ENCODE data around the gene PRKCI. TPM values are rescaled to one million over a fixed set of nuclear protein-coding genes. Genes with fewer than 3 reads are reported as not detected.

Gene PRKCI
- total RNA-seq, 4 donors from 2014 or later = 28.2 to 54.2 (median 34.3) TPM

GRCh38 chr3:170233530-170233929 lies 11.3 kb downstream of the PRKCI start:
- H3K9me3 ChIP-seq = no peaks in the 10 kb centered on the region
- TF ChIP-seq POLR2A (IDR thresholded peaks at IDR 0.05) (no peak), CTCF (IDR thresholded peaks at IDR 0.05) (no peak), EP300 (IDR thresholded peaks at IDR 0.05) (no peak)
- H3K27ac ChIP-seq = peak overlapping the region in 3 of 4 donors; percentile 30 to 72 (median 36)
- no peak overlapping the region for H3K4me3 ChIP-seq
- peaks cover 0 to 12% (median 0%) of the 10 kb centered on the region in 4 donors for H3K4me1 ChIP-seq
- peaks cover 0 to 26% (median 0%) of the 10 kb centered on the region in 3 donors for H3K36me3 ChIP-seq
- no peak for DNase-seq (ENCODE audit: low spot score in 2 of 2)
- WGBS, 2 donors = 81 to 88% methylated on average over 6 of the region's 6 CpGs
- H3K27me3 ChIP-seq = no peaks in the 10 kb centered on the region

- no peak overlapping the region for H3K27ac ChIP-seq
- DNase-seq (ENCODE audit: low spot score in 2 of 2) = no peak
- no peak overlapping the region for H3K4me3 ChIP-seq
- no peaks in the 10 kb centered on the region for H3K9me3 ChIP-seq
- H3K4me1 ChIP-seq = no peaks in the 10 kb centered on the region
- H3K36me3 ChIP-seq = peaks cover 0 to 56% (median 2%) of the 10 kb centered on the region in 3 donors
- H3K27me3 ChIP-seq = no peaks in the 10 kb centered on the region
- TF ChIP-seq POLR2A (IDR thresholded peaks at IDR 0.05) (no peak), EP300 (IDR thresholded peaks at IDR 0.05) (no peak), CTCF (IDR thresholded peaks at IDR 0.05) (no peak)
- WGBS, 2 donors = 87 to 92% methylated on average over 1 of the region's 1 CpG
These were observed 17.9 kb downstream of the PRKCI start for GRCh38 chr3:170240142-170240541.

GRCh38 chr3:170240671-170241070 lies 18.4 kb downstream of the PRKCI start:
- no peaks in the 10 kb centered on the region for H3K9me3 ChIP-seq
- no peak overlapping the region for H3K27ac ChIP-seq
- no peaks in the 10 kb centered on the region for H3K4me1 ChIP-seq
- peaks cover 0 to 59% (median 2%) of the 10 kb centered on the region in 3 donors for H3K36me3 ChIP-seq
- TF ChIP-seq POLR2A (IDR thresholded peaks at IDR 0.05) (no peak), CTCF (IDR thresholded peaks at IDR 0.05) (no peak), EP300 (IDR thresholded peaks at IDR 0.05) (no peak)
- no peak for DNase-seq (ENCODE audit: low spot score in 2 of 2)
- no peaks in the 10 kb centered on the region for H3K27me3 ChIP-seq
- H3K4me3 ChIP-seq = no peak overlapping the region

GRCh38 chr3:170244576-170244975 lies 22.4 kb downstream of the PRKCI start:
- Histone ChIP-seq H3K36me3 (peaks cover 0 to 43% (median 0%) of the 10 kb centered on the region in 3 donors), H3K4me3 (no peak overlapping the region), H3K9me3 (no peaks in the 10 kb centered on the region), H3K4me1 (no peaks in the 10 kb centered on the region), H3K27me3 (no peaks in the 10 kb centered on the region), H3K27ac (no peak overlapping the region)
- no peak for TF ChIP-seq POLR2A (IDR thresholded peaks at IDR 0.05)
- no peak for TF ChIP-seq EP300 (IDR thresholded peaks at IDR 0.05)
- TF ChIP-seq CTCF (IDR thresholded peaks at IDR 0.05) = no peak
- no peak for DNase-seq (ENCODE audit: low spot score in 2 of 2)
- 73 to 79% methylated on average over 2 of the region's 2 CpGs for WGBS, 2 donors

- Histone ChIP-seq H3K9me3 (no peaks in the 10 kb centered on the region), H3K27me3 (no peaks in the 10 kb centered on the region), H3K27ac (no peak overlapping the region), H3K4me3 (no peak overlapping the region), H3K4me1 (no peaks in the 10 kb centered on the region), H3K36me3 (peaks cover 0 to 46% (median 0%) of the 10 kb centered on the region in 3 donors)
- no peak for DNase-seq (ENCODE audit: low spot score in 2 of 2)
- no peak for TF ChIP-seq CTCF (IDR thresholded peaks at IDR 0.05)
- TF ChIP-seq POLR2A (IDR thresholded peaks at IDR 0.05) = no peak
- no peak for TF ChIP-seq EP300 (IDR thresholded peaks at IDR 0.05)
- WGBS, 2 donors = 95 to 100% methylated on average over 1 of the region's 1 CpG
These were observed 25.7 kb downstream of the PRKCI start for GRCh38 chr3:170247875-170248274.
